Esophagus muscularis mucosa (tissue), 4 donors: ENCODE results near the gene JMJD1C. TPM values are rescaled to one million over a fixed set of nuclear protein-coding genes. Genes with fewer than 3 reads are reported as not detected.

Experiments used
- DNase-seq: peaks from one replicate; pipeline ENCODE4 v3.0.0-alpha.2; 2017; ENCODE audit errors: extremely low spot score
- H3K27ac ChIP-seq, 4 donors: fragments of 200-600 bp; sonication (generic); replicated peaks in 1 of 4; 1 replicate in 3 of 4; 2 replicates in 1 of 4; pipeline ENCODE4 v1.5.1; 2016 to 2019; ENCODE audit warnings: mild to moderate bottlenecking in 1 of 4
- H3K27me3 ChIP-seq, 4 donors: fragments of 200-600 bp; sonication (generic); one replicate each; pipeline versions ENCODE4 v1.5.1 to v1.6.0; 2016 to 2019
- H3K36me3 ChIP-seq, 4 donors: fragments of 200-600 bp; sonication (generic); one replicate each; pipeline ENCODE4 v1.5.1; 2016 to 2019
- H3K4me1 ChIP-seq, 4 donors: fragments of 200-600 bp; sonication (generic); one replicate each; pipeline ENCODE4 v1.5.1; 2016 to 2019
- H3K4me3 ChIP-seq, 4 donors: fragments of 200-600 bp; sonication (generic); 1 replicate in 2 of 4; 2 replicates in 2 of 4; pipeline ENCODE4 v1.5.1; 2016 to 2019; ENCODE audit warnings: mild to moderate bottlenecking in 4 of 4, moderate library complexity in 1 of 4
- H3K9me3 ChIP-seq, 4 donors: fragments of 200-600 bp; sonication (generic); 1 replicate in 3 of 4; 2 replicates in 1 of 4; pipeline ENCODE4 v1.5.1; 2016 to 2019
- CTCF ChIP-seq, 3 experiments: fragments of 200-600 bp in 2 of 3; fragments of 450-650 bp in 1 of 3; sonication (generic) in 2 of 3; IDR thresholded peaks; one replicate each; pipeline ENCODE4 v1.5.1; 2017 to 2019; ENCODE audit warnings: antibody characterized with exemption in 3 of 3, mild to moderate bottlenecking in 2 of 3, moderate library complexity in 1 of 3
- EP300 ChIP-seq: sonication (generic); formaldehyde crosslinking; IDR thresholded peaks from one replicate; pipeline ENCODE4 v1.6.1; 2017; ENCODE audit warnings: antibody characterized with exemption
- POLR2A ChIP-seq: fragments of 450-650 bp; IDR thresholded peaks from one replicate; pipeline ENCODE4 v1.6.1; 2017; ENCODE audit warnings: antibody characterized with exemption, moderate library complexity, mild to moderate bottlenecking, low read depth
- POLR2AphosphoS5 ChIP-seq, 2 donors: sonication (generic); formaldehyde crosslinking; IDR thresholded peaks; one replicate each; pipeline ENCODE4 v1.6.1; 2017; ENCODE audit warnings: antibody characterized with exemption in 2 of 2
- WGBS: methylation state at CpG from one replicate; pipeline ENCODE4 v1.1.5; 2018; 5-methylcytosine and 5-hydroxymethylcytosine counted together
- intact Hi-C: fragments of 100-400 bp; cut with DNase I; formaldehyde crosslinking; loops from one replicate; pipeline ENCODE4 v1.15.1; 2023
- total RNA-seq, 4 donors: library from RNA; depleted of rRNA; stranded (reverse); fragments of >200 nt; gene quantifications; one replicate each; pipeline versions ENCODE4 v1.1.0 to v1.2.1, GENCODE V29; 2016

Gene JMJD1C
- total RNA-seq, 4 donors from 2014 or later = 60.3 to 89.7 (median 79.8) TPM

- no peak overlapping the region for H3K4me3 ChIP-seq
- H3K27me3 ChIP-seq = no peaks in the 10 kb centered on the region
- H3K27ac ChIP-seq = peak overlapping the region in 2 of 4 donors; percentile 16 to 17
- TF ChIP-seq EP300 = no peak
- TF ChIP-seq POLR2AphosphoS5 (IDR thresholded peaks at IDR 0.05) = no peak
- TF ChIP-seq POLR2A = no peak
- no peak for TF ChIP-seq CTCF (IDR thresholded peaks at IDR 0.05)
- no peak for DNase-seq
- no peaks in the 10 kb centered on the region for H3K36me3 ChIP-seq
- H3K4me1 ChIP-seq = peaks cover 33 to 93% (median 72%) of the 10 kb centered on the region in 4 donors
- no peaks in the 10 kb centered on the region for H3K9me3 ChIP-seq
- intact Hi-C loops = no loop called here
- WGBS = 73% methylated on average over 8 of the region's 8 CpGs
These were observed 27.0 kb downstream of the JMJD1C start for GRCh38 chr10:63438506-63439498.

GRCh38 chr10:63437116-63437949 lies 28.4 kb downstream of the JMJD1C start:
- H3K4me1 ChIP-seq = peaks cover 29 to 84% (median 74%) of the 10 kb centered on the region in 4 donors
- no peak overlapping the region for H3K27ac ChIP-seq

DNA sequence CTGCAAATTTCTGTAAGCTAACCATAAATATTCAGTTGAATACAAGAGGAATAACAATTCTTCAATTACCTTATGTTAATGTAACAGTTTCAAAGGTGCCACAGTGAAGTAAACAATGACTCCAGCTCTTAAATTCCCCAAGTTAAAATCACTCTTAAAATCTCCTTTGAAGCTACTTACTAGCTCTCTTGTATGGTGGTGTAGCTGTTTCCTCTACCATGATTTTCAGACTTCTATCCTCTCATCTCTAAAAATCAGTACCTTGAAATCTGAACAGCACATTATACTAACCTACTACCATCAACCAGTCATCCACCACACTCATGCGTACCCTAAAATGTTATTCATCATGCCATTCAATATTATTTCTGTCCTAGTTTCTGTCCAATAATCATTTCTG lies 29.6 kb downstream of the JMJD1C start:
- no peaks in the 10 kb centered on the region for H3K36me3 ChIP-seq
- 90% methylated on average over 1 of the region's 1 CpG for WGBS
- H3K27me3 ChIP-seq = no peaks in the 10 kb centered on the region
- no peaks in the 10 kb centered on the region for H3K9me3 ChIP-seq
- intact Hi-C loops = no loop called here
- TF ChIP-seq CTCF (IDR thresholded peaks at IDR 0.05) = no peak
- TF ChIP-seq EP300 = no peak
- no peak for TF ChIP-seq POLR2A
- no peak for TF ChIP-seq POLR2AphosphoS5 (IDR thresholded peaks at IDR 0.05)
- DNase-seq = no peak
- peak overlapping the region in 1 of 4 donors; percentile 2 for H3K27ac ChIP-seq
- H3K4me3 ChIP-seq = no peak overlapping the region
- H3K4me1 ChIP-seq = peaks cover 22 to 84% (median 71%) of the 10 kb centered on the region in 4 donors

More at GRCh38 chr10:63437116-63437949, 28.4 kb downstream of the JMJD1C start:
- H3K36me3 ChIP-seq = no peaks in the 10 kb centered on the region
- intact Hi-C loops = no loop called here
- DNase-seq = no peak
- H3K9me3 ChIP-seq = no peaks in the 10 kb centered on the region
- no peak for TF ChIP-seq EP300
- no peak for TF ChIP-seq POLR2A
- TF ChIP-seq CTCF (IDR thresholded peaks at IDR 0.05) = no peak
- no peak for TF ChIP-seq POLR2AphosphoS5 (IDR thresholded peaks at IDR 0.05)
- no peaks in the 10 kb centered on the region for H3K27me3 ChIP-seq
- H3K4me3 ChIP-seq = no peak overlapping the region
- 78% methylated on average over 2 of the region's 2 CpGs for WGBS

DNA sequence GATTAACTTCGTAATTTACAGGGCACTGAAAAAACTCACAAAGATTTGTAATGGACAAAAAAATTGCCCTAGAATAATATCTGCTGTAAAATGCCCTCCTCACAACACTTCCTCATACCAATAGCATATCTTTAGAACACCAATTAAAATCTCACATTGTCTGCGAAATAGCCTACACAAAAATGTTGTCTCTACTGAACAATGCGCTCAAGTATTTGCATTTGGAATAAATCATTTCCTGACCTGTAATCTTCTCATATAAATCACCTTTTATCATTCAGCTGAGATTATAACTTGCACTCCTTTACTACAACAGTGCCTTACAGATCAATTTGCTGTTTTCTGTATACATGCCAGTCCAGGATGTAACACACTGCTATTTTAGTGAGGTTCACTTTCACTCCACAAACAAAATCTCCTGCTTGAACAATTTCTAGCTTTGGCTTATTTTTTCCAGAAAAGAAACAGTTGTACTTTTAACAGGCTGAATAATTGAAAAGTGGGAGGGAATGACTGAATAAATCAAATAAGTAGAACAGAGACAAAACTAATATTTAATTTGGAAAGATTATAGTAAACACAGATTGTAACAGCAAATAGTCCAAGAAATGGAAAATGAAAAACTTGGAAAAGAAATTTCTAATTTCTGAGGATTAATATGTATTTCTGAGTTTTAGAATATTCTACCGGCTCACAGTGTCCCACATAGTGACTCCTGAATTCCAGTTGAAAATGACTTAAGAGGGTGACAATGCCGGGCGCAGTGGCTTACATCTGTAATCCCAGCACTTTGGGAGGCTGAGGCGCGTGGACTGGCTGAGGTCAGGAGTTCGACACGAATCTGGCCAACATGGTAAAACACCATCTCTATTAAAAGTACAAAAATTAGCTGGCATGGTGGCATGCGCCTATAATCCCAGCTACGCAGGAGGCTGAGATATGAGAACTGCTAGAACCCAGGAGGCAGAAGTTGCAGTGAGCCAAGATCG lies 30.6 kb downstream of the JMJD1C start:
- no peak for DNase-seq
- Histone ChIP-seq H3K36me3 (no peaks in the 10 kb centered on the region), H3K9me3 (no peaks in the 10 kb centered on the region), H3K4me1 (peaks cover 29 to 81% (median 68%) of the 10 kb centered on the region in 4 donors), H3K27ac (peak overlapping the region in 1 of 4 donors; percentile 2), H3K4me3 (no peak overlapping the region), H3K27me3 (no peaks in the 10 kb centered on the region)
- WGBS = 67% methylated on average over 13 of the region's 13 CpGs
- intact Hi-C loops = no loop called here
- TF ChIP-seq CTCF (IDR thresholded peaks at IDR 0.05) = no peak
- TF ChIP-seq POLR2A = no peak
- no peak for TF ChIP-seq POLR2AphosphoS5 (IDR thresholded peaks at IDR 0.05)
- no peak for TF ChIP-seq EP300
